ENCODE data around the gene KIRREL3. TPM values are rescaled to one million over a fixed set of nuclear protein-coding genes. Genes with fewer than 3 reads are reported as not detected.

Gene KIRREL3
- total and polyA plus RNA-seq, 9 of the 15 experiments (the other 6 are each of a cell fraction or from before 2014, with no cell fraction given): 0.04 to 0.10 TPM; not detected in 7

DNA sequence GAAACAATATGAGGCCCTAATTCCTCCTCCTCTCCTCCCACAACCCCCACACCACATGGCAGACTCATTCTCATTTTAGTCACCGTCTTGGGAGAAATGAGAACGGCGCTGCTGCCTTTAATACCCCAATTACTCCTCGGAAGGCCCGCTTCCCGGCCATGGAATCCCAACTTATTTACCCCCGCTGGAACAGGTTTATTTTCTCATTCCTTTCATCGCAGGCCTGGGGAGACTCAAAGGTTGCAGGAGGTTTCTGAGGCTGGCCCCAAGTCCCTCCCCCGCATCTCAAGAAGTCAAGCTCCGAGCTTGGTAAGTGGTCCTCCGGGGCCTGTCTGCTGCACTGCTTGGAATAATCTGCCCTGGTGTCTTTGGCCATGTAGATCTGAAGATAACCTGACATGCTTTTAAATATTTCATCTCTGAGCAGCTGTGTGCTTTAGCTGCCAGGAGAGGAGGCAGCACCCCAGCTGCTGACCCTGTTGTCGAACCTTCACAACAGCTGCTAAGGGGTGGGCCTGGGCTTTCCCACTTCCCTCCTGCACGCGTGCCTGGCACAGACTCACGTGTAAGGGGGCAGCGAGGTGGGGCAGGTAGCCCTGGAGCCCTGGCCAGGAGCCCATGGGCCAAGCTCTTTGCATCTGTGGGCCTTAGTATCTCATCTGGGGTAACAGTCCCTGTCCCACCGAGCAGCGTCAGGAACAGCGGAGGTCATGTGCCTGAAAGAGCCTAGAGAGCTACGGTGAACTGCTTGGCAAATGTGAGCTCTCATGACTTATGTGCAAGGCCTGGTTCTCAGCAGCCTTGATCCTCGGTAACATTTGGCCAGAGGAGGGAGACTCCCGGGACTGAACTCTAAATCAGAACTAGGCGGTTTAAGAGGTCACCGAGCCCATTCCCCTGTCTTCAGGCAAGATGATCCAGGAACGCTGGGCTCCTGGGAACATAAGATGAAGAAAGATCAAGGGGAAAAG is 480.5 kb downstream of the KIRREL3 start (continued):
- TF ChIP-seq KDM4B (IDR thresholded peaks at IDR 0.05; ENCODE audit: borderline replicate concordance in 2 of 2, low read depth in 1 of 2): no peak
- no peak for TF ChIP-seq SMARCC2 (IDR thresholded peaks at IDR 0.05; ENCODE audit: low read depth)

DNA sequence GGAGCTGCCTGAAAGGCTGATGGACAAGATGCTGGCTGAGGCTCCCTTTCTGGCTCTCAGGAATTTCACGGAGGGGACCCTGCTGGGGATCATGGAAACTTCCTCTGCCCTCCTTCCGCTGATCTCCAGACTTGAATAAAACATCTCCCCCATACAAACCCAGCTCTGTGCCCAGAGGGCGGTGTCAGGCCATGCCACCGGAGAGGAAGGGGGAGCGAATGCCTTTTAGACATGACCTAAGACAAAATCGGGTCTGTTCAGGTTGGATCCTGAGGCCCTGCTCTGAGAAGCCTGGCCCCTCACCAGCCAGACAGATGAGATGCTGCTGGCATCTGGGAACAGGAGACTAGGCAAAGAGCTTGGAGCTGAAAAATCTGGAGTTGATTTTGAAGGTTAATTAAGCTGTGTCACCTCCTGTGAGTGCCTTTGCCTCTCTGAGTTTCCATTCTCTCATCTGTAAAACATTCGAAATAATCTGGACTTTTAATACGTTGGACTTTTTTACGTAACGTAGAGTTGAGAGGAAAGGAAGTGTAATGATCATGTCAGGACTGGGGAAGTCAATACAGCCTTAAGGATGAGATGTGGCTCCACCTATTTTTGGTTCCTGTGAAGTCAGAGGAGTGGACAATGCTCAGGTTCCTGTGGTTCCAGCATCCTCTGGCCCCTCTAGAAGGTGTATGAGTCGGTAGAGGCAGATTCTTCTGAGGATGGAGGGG is 481.4 kb downstream of the KIRREL3 start:
- POLR2A ChIA-PET: no interaction called here
- H3K36me3 ChIP-seq (ENCODE audit: control insufficient read depth, insufficient read depth, low read length): no peaks in the 10 kb centered on the region
- H3K9ac ChIP-seq (ENCODE audit: insufficient read depth in 1 of 2, low read depth in 2 of 2, low read length in 2 of 2): no peak overlapping the region
- WGBS (ENCODE audit: insufficient coverage, low coverage, missing lambda C conversion rate): under 1% methylated on average over 11 of the region's 11 CpGs
- TF ChIP-seq NR3C1 (CRISPR knock-in tag; IDR thresholded peaks at IDR 0.05) (no peak), GTF2E2 (tag; IDR thresholded peaks at IDR 0.05) (no peak), NCOA6 (IDR thresholded peaks at IDR 0.05) (no peak), ASH1L (IDR thresholded peaks at IDR 0.05; ENCODE audit: borderline replicate concordance, low read depth, partially characterized antibody) (no peak), ZKSCAN8 (CRISPR knock-in tag; IDR thresholded peaks at IDR 0.05) (no peak), SNIP1 (IDR thresholded peaks at IDR 0.05; ENCODE audit: low read depth) (no peak), HNRNPLL (IDR thresholded peaks at IDR 0.05; ENCODE audit: low read depth, low read length, poor library complexity, severe bottlenecking) (no peak), ERF (CRISPR knock-in tag; IDR thresholded peaks at IDR 0.05) (no peak), MYNN (IDR thresholded peaks at IDR 0.05) (no peak), MYNN (CRISPR knock-in tag; IDR thresholded peaks at IDR 0.05) (no peak), RBM15 (IDR thresholded peaks at IDR 0.05; ENCODE audit: insufficient read depth, low read length) (no peak), ZNF217 (CRISPR knock-in tag; IDR thresholded peaks at IDR 0.05) (no peak), HDGF (IDR thresholded peaks at IDR 0.05) (no peak)
- TF ChIP-seq, protein P1, sequence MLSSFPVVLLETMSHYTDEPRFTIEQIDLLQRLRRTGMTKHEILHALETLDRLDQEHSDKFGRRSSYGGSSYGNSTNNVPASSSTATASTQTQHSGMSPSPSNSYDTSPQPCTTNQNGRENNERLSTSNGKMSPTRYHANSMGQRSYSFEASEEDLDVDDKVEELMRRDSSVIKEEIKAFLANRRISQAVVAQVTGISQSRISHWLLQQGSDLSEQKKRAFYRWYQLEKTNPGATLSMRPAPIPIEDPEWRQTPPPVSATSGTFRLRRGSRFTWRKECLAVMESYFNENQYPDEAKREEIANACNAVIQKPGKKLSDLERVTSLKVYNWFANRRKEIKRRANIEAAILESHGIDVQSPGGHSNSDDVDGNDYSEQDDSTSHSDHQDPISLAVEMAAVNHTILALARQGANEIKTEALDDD (IDR thresholded peaks at IDR 0.05): no peak
- ATAC-seq (no peak), FAIRE-seq (no peak), DNase-seq (ENCODE audit: extremely low read depth in 1 of 4, low spot score in 3 of 4) (no peak)
- H3K79me2 ChIP-seq (ENCODE audit: control insufficient read depth, insufficient read depth, low read length): no peaks in the 10 kb centered on the region
- peaks cover 22 to 78% of the 10 kb centered on the region in 2 experiments; a peak in 4 of 5 replicates for H3K27me3 ChIP-seq (ENCODE audit: control insufficient read depth in 2 of 2, insufficient read depth in 2 of 2, low read length in 2 of 2)
- CTCF ChIA-PET (ENCODE audit: low intra/inter-chr PET ratio): no interaction called here
- no peaks in the 10 kb centered on the region for H3K9me3 ChIP-seq (replicated peaks; ENCODE audit: control insufficient read depth, insufficient read depth, low read depth, low read length)
- no peaks in the 10 kb centered on the region for H4K20me1 ChIP-seq (replicated peaks; ENCODE audit: control insufficient read depth, insufficient read depth, low read length)
- BruUV-seq (replicated peaks): no TSS peak
- no peak overlapping the region for H2AFZ ChIP-seq (ENCODE audit: low read depth, low read length)
- no peaks in the 10 kb centered on the region for H3K9me1 ChIP-seq (ENCODE audit: control insufficient read depth, insufficient read depth, low read length)
- H3K4me1 ChIP-seq (replicated peaks in 1 of 2; ENCODE audit: control insufficient read depth in 2 of 2, insufficient read depth in 2 of 2, low read length in 2 of 2): no peaks in the 10 kb centered on the region
- no peak overlapping the region for H3K4me2 ChIP-seq (ENCODE audit: insufficient read depth, low read length)
- no peak overlapping the region for H3K27ac ChIP-seq (ENCODE audit: extremely low read depth, low read depth, low read length)
- intact Hi-C loops (cut with micrococcal nuclease): no loop called here
- in situ Hi-C loops (cut with MboI): no loop called here
- H3K4me3 ChIP-seq: no peak overlapping the region

Data from K562 (cell line).